SK-N-MC (cell line): ENCODE results near the gene CHMP5.
"Not testable (repeated sequence)": the region's sequence is repeated elsewhere in the genome, so short reads cannot be mapped to it uniquely, and the experiment has no call there.

Experiments
- DNase-seq: peaks from one replicate; pipeline ENCODE4 v3.0.0-alpha.2; 2011; ENCODE audit warnings: low read depth, low spot score
- H3K27ac ChIP-seq: fragments of 200-600 bp; sonication (generic); 2 replicates; pipeline ENCODE4 v1.5.1; 2016; ENCODE audit warnings: mixed run types
- H3K36me3 ChIP-seq: fragments of 200-600 bp; sonication (generic); 2 replicates; pipeline ENCODE4 v1.6.1; 2017; ENCODE audit warnings: antibody characterized with exemption, low read length, mixed read lengths; ENCODE audit not compliant: insufficient read depth
- H3K4me3 ChIP-seq: fragments of 200-600 bp; sonication (generic); 2 replicates; pipeline ENCODE4 v1.5.1; 2016
- H3K9ac ChIP-seq: fragments of 200-600 bp; sonication (generic); 2 replicates; pipeline ENCODE4 v1.8.0; 2017; ENCODE audit warnings: mixed run types, mixed read lengths; ENCODE audit not compliant: insufficient read length
- H3K9me3 ChIP-seq: fragments of 200-600 bp; sonication (generic); 2 replicates; pipeline ENCODE4 v1.6.1; 2017; ENCODE audit warnings: low read depth, mild to moderate bottlenecking, antibody characterized with exemption, low read length, moderate library complexity, mixed read lengths
- EZH2 ChIP-seq: fragments of 200-600 bp; sonication (generic); IDR thresholded peaks from one replicate; pipeline ENCODE4 v1.6.1; 2017; ENCODE audit warnings: antibody characterized with exemption
- FOXP2 ChIP-seq: optimal IDR thresholded peaks from 2 replicates; pipeline ENCODE3; 2011; ENCODE audit warnings: mild to moderate bottlenecking, moderate library complexity; ENCODE audit not compliant: insufficient read depth; ENCODE audit errors: extremely low read length, control extremely low read depth
- POLR2AphosphoS5 ChIP-seq: IDR thresholded peaks from 2 replicates; pipeline ENCODE4 v1.6.1; 2012; ENCODE audit warnings: mild to moderate bottlenecking, low read depth, low read length, borderline replicate concordance

The CHMP5 gene

GRCh38 chr9:33306037-33306436 lies 41.2 kb downstream of the CHMP5 start:
- no peak for DNase-seq
- no peaks in the 10 kb centered on the region for H3K9me3 ChIP-seq
- TF ChIP-seq EZH2, result no peak
- no peak for TF ChIP-seq FOXP2
- no peak for TF ChIP-seq POLR2AphosphoS5
- H3K36me3 ChIP-seq, result peaks cover 96% of the 10 kb centered on the region
- no peak overlapping the region for H3K4me3 ChIP-seq
- no peak overlapping the region for H3K27ac ChIP-seq
- H3K9ac ChIP-seq, result no peak overlapping the region

- TF ChIP-seq EZH2 (no peak), POLR2AphosphoS5 (no peak), FOXP2 (no peak)
- Histone ChIP-seq H3K4me3 (no peak overlapping the region), H3K27ac (no peak overlapping the region), H3K36me3 (peaks cover 96% of the 10 kb centered on the region), H3K9me3 (no peaks in the 10 kb centered on the region), H3K9ac (no peak overlapping the region)
- no peak for DNase-seq
These were observed 42.2 kb downstream of the CHMP5 start for GRCh38 chr9:33307067-33307466.

- no peak for TF ChIP-seq EZH2
- no peak for DNase-seq
- H3K27ac ChIP-seq, result no peak overlapping the region
- H3K9ac ChIP-seq, result no peak overlapping the region
- peaks cover 95% of the 10 kb centered on the region for H3K36me3 ChIP-seq
- H3K4me3 ChIP-seq, result no peak overlapping the region
- H3K9me3 ChIP-seq, result no peaks in the 10 kb centered on the region
These were observed 45.1 kb downstream of the CHMP5 start for GRCh38 chr9:33309903-33310302.

- Histone ChIP-seq H3K9me3 (no peaks in the 10 kb centered on the region), H3K9ac (no peak overlapping the region), H3K4me3 (no peak overlapping the region), H3K27ac (no peak overlapping the region), H3K36me3 (peaks cover 92% of the 10 kb centered on the region)
- DNase-seq, result no peak
- TF ChIP-seq EZH2 (no peak), FOXP2 (no peak), POLR2AphosphoS5 (no peak)
These were observed 45.9 kb downstream of the CHMP5 start for GRCh38 chr9:33310748-33311147.

DNA sequence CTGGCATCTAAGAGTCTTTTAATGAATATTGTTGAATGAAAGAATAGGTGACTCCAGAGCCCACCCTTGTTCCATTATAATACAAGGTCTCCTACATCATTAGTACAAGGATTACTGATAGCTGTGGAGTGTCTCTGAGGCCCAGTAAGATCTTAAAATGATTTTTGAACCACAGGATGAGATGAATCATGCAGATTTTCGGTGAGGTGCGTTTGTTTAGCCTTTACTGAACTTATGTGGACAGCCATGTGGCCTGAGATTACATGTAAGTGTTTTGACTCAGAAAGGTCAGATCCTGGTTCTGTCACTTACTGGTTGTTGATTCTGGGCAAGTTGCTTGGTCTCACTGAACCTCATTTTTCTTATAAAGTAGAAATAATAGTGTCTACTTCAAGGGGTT lies 47.1 kb downstream of the CHMP5 start:
- peaks cover 89% of the 10 kb centered on the region for H3K36me3 ChIP-seq
- no peak overlapping the region for H3K9ac ChIP-seq
- no peaks in the 10 kb centered on the region for H3K9me3 ChIP-seq
- TF ChIP-seq FOXP2, result no peak
- TF ChIP-seq POLR2AphosphoS5, result no peak
- TF ChIP-seq EZH2, result no peak
- no peak overlapping the region for H3K27ac ChIP-seq
- DNase-seq, result no peak
- H3K4me3 ChIP-seq, result no peak overlapping the region

DNA sequence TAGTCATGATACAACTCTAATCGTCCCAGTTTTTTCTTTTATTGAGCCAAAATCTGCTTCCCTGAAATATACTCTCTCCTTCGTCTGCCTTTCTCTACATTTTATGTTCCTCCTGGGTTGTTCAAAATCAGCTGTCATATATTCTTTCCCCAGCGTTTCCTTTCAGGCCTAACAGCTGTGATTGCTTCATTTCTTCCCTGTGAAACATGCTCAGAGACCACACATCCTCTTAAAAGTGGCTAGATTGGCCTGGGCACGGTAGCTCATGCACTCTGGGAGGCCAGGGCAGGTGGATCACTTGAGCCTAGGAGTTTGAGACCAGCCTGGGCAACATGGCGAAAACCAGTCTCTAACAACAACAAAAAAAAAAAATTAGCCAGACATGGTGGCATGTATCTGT lies 50.5 kb downstream of the CHMP5 start:
- no peaks in the 10 kb centered on the region for H3K9me3 ChIP-seq
- DNase-seq, result no peak
- TF ChIP-seq FOXP2 (no peak), EZH2 (no peak)
- no peak overlapping the region for H3K27ac ChIP-seq
- no peak overlapping the region for H3K4me3 ChIP-seq
- H3K9ac ChIP-seq, result no peak overlapping the region
- H3K36me3 ChIP-seq, result peaks cover 86% of the 10 kb centered on the region

GRCh38 chr9:33317136-33317535 lies 52.3 kb downstream of the CHMP5 start:
- H3K27ac ChIP-seq, H3K9ac ChIP-seq, H3K4me3 ChIP-seq, H3K9me3 ChIP-seq, DNase-seq: not testable (repeated sequence)
- H3K36me3 ChIP-seq, result peaks cover 86% of the 10 kb centered on the region

DNA sequence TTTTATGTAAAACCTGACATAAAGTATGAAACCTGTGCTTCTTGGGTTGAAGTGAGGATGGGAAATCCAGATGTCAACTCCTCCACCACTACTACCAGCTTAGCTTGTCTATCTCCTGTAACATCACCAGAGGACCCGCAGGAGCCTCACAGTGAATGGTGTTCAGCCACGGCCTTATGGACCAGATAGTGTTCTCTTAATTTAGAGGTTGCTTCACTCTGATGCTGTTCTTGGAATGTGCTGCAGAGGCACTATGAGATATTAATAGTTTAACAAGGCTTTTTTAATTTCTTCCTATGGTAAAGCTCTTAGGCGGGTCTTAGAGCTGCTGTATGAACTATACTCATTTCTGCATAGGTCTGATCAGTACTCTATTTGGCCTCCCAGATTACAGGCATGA lies 53.4 kb downstream of the CHMP5 start:
- TF ChIP-seq POLR2AphosphoS5 (no peak), FOXP2 (no peak), EZH2 (no peak)
- Histone ChIP-seq H3K9ac (no peak overlapping the region), H3K36me3 (peaks cover 86% of the 10 kb centered on the region), H3K27ac (no peak overlapping the region), H3K9me3 (no peaks in the 10 kb centered on the region), H3K4me3 (no peak overlapping the region)
- no peak for DNase-seq

GRCh38 chr9:33318781-33319180 lies 53.9 kb downstream of the CHMP5 start:
- no peak overlapping the region for H3K9ac ChIP-seq
- H3K27ac ChIP-seq, result no peak overlapping the region
- no peaks in the 10 kb centered on the region for H3K9me3 ChIP-seq
- peaks cover 81% of the 10 kb centered on the region for H3K36me3 ChIP-seq
- DNase-seq, result no peak
- H3K4me3 ChIP-seq, result no peak overlapping the region
- no peak for TF ChIP-seq EZH2
- no peak for TF ChIP-seq POLR2AphosphoS5
- TF ChIP-seq FOXP2, result no peak

DNA sequence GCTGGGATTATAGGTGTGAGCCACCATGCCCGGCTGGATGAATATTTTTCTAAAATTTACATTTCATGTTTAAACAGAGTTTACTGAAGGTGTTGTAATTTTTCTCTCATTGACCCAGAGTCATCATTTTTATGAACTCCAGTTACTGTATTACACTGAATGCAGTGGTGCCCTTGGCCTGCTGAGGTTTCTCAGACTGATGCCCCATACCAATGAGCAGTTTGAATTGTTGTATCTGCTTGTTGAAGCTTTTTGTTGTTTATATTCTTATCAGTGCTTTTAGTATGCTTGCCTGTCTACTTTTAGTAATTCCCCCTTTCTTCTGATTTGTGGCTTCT lies 55.4 kb downstream of the CHMP5 start:
- DNase-seq, result no peak
- no peaks in the 10 kb centered on the region for H3K9me3 ChIP-seq
- H3K27ac ChIP-seq, result no peak overlapping the region
- H3K36me3 ChIP-seq, result peaks cover 70% of the 10 kb centered on the region
- H3K4me3 ChIP-seq, result no peak overlapping the region
- no peak for TF ChIP-seq POLR2AphosphoS5
- no peak for TF ChIP-seq EZH2
- TF ChIP-seq FOXP2, result no peak
- no peak overlapping the region for H3K9ac ChIP-seq
